NB4 (cell line): ENCODE data around the gene RSPRY1.

Experiments used
- CTCF ChIP-seq: IDR thresholded peaks from one replicate; pipeline ENCODE4 v1.5.1; 2012; ENCODE audit warnings: low read depth, low read length
- MAX ChIP-seq: IDR thresholded peaks from 2 replicates; pipeline ENCODE4 v1.6.1; 2011; ENCODE audit warnings: low read depth, low read length
- MYC ChIP-seq: IDR thresholded peaks from 2 replicates; pipeline ENCODE4 v1.6.1; 2011; ENCODE audit warnings: low read depth, low read length
- POLR2A ChIP-seq: IDR thresholded peaks from 2 replicates; pipeline ENCODE4 v1.6.1; 2011; ENCODE audit warnings: mild to moderate bottlenecking; ENCODE audit not compliant: insufficient read length; ENCODE audit errors: extremely low read depth

GRCh38 chr16:57156351-57156703 lies 29.8 kb upstream of the RSPRY1 start:
- TF ChIP-seq MAX (no peak), POLR2A (no peak), CTCF (no peak), MYC (no peak)
